ENCODE measurements around the gene OXNAD1. TPM values are rescaled to one million over a fixed set of nuclear protein-coding genes. Genes with fewer than 3 reads are reported as not detected.
A peak's percentile ranks its signal among the peaks of the same experiment; 100 is the strongest.

The OXNAD1 gene
- total and polyA plus RNA-seq, 5 donors from 2014 or later = 31.1 to 109 (median 60.6) TPM

GRCh38 chr3:16254916-16255315, 10.1 kb upstream of the OXNAD1 start:
- no peak for ATAC-seq (ENCODE audit: low read depth in 2 of 2)

GRCh38 chr3:16255326-16255725, 9.7 kb upstream of the OXNAD1 start:
- peaks cover 12% of the 10 kb centered on the region for H3K36me3 ChIP-seq (ENCODE audit: control insufficient read depth, insufficient read depth, low read length)
- no peak overlapping the region for H3K27ac ChIP-seq (ENCODE audit: insufficient read depth, low read length, poor library complexity, severe bottlenecking)
- Mint-ChIP-seq H3K27me3 (no peaks in the 10 kb centered on the region), H3K36me3 (peaks cover 12% of the 10 kb centered on the region), H3K4me3 (no peak overlapping the region), H3K4me1 (peaks cover 0 to 7% (median 4%) of the 10 kb centered on the region in 4 donors), H3K27ac (no peak overlapping the region), H3K9me3 (no peaks in the 10 kb centered on the region)
- no peak overlapping the region for H3K4me3 ChIP-seq (ENCODE audit: low read depth, low read length)
- H3K27me3 ChIP-seq (ENCODE audit: control insufficient read depth, insufficient read depth, low read length) = no peaks in the 10 kb centered on the region
- peak in 1 of 3 donors; percentile 23 for DNase-seq
- H3K4me1 ChIP-seq (ENCODE audit: control insufficient read depth, insufficient read depth, low read length, poor library complexity, severe bottlenecking) = no peaks in the 10 kb centered on the region
- H3K9me3 ChIP-seq (ENCODE audit: control insufficient read depth in 2 of 2, low read length in 2 of 2) = no peaks in the 10 kb centered on the region
- ATAC-seq (ENCODE audit: low read depth in 2 of 2) = no peak

More at GRCh38 chr3:16254916-16255315, 10.1 kb upstream of the OXNAD1 start:
- Histone ChIP-seq H3K4me3 (ENCODE audit: low read depth, low read length) (no peak overlapping the region), H3K36me3 (ENCODE audit: control insufficient read depth, insufficient read depth, low read length) (peaks cover 7% of the 10 kb centered on the region), H3K27me3 (ENCODE audit: control insufficient read depth, insufficient read depth, low read length) (no peaks in the 10 kb centered on the region), H3K27ac (ENCODE audit: insufficient read depth, low read length, poor library complexity, severe bottlenecking) (no peak overlapping the region), H3K9me3 (ENCODE audit: control insufficient read depth in 2 of 2, low read length in 2 of 2) (no peaks in the 10 kb centered on the region), H3K4me1 (ENCODE audit: control insufficient read depth, insufficient read depth, low read length, poor library complexity, severe bottlenecking) (no peaks in the 10 kb centered on the region)
- DNase-seq = peak in 1 of 3 donors; percentile 39
- Mint-ChIP-seq H3K4me1 (peaks cover 0 to 7% (median 4%) of the 10 kb centered on the region in 4 donors), H3K27me3 (no peaks in the 10 kb centered on the region), H3K9me3 (no peaks in the 10 kb centered on the region), H3K27ac (no peak overlapping the region), H3K4me3 (no peak overlapping the region), H3K36me3 (peaks cover 10% of the 10 kb centered on the region)

GRCh38 chr3:16255726-16256125, 9.3 kb upstream of the OXNAD1 start:
- H3K27ac Mint-ChIP-seq = no peak overlapping the region
- H3K4me1 Mint-ChIP-seq = peaks cover 0 to 7% (median 4%) of the 10 kb centered on the region in 4 donors
- H3K36me3 Mint-ChIP-seq = peaks cover 12% of the 10 kb centered on the region
- H3K27me3 ChIP-seq (ENCODE audit: control insufficient read depth, insufficient read depth, low read length) = no peaks in the 10 kb centered on the region
- DNase-seq = no peak
- H3K4me1 ChIP-seq (ENCODE audit: control insufficient read depth, insufficient read depth, low read length, poor library complexity, severe bottlenecking) = no peaks in the 10 kb centered on the region
- H3K4me3 ChIP-seq (ENCODE audit: low read depth, low read length) = no peak overlapping the region
- peaks cover 15% of the 10 kb centered on the region for H3K36me3 ChIP-seq (ENCODE audit: control insufficient read depth, insufficient read depth, low read length)
- no peak overlapping the region for H3K4me3 Mint-ChIP-seq
- H3K27ac ChIP-seq (ENCODE audit: insufficient read depth, low read length, poor library complexity, severe bottlenecking) = no peak overlapping the region
- no peaks in the 10 kb centered on the region for H3K9me3 Mint-ChIP-seq
- H3K27me3 Mint-ChIP-seq = no peaks in the 10 kb centered on the region
- no peaks in the 10 kb centered on the region for H3K9me3 ChIP-seq (ENCODE audit: control insufficient read depth in 2 of 2, low read length in 2 of 2)
- ATAC-seq (ENCODE audit: low read depth in 2 of 2) = no peak

GRCh38 chr3:16257309-16257708, 7.7 kb upstream of the OXNAD1 start:
- Mint-ChIP-seq H3K4me1 (peaks cover 0 to 7% (median 6%) of the 10 kb centered on the region in 4 donors), H3K27me3 (no peaks in the 10 kb centered on the region), H3K36me3 (peaks cover 12% of the 10 kb centered on the region), H3K27ac (no peak overlapping the region), H3K9me3 (no peaks in the 10 kb centered on the region), H3K4me3 (no peak overlapping the region)
- Histone ChIP-seq H3K27me3 (ENCODE audit: control insufficient read depth, insufficient read depth, low read length) (no peaks in the 10 kb centered on the region), H3K4me3 (ENCODE audit: low read depth, low read length) (no peak overlapping the region), H3K4me1 (ENCODE audit: control insufficient read depth, insufficient read depth, low read length, poor library complexity, severe bottlenecking) (no peaks in the 10 kb centered on the region), H3K27ac (ENCODE audit: insufficient read depth, low read length, poor library complexity, severe bottlenecking) (no peak overlapping the region), H3K9me3 (ENCODE audit: control insufficient read depth in 2 of 2, low read length in 2 of 2) (no peaks in the 10 kb centered on the region), H3K36me3 (ENCODE audit: control insufficient read depth, insufficient read depth, low read length) (peaks cover 17% of the 10 kb centered on the region)
- ATAC-seq (ENCODE audit: low read depth in 2 of 2) = no peak
- DNase-seq = no peak

GRCh38 chr3:16258177-16258576, 6.8 kb upstream of the OXNAD1 start:
- no peaks in the 10 kb centered on the region for H3K4me1 ChIP-seq (ENCODE audit: control insufficient read depth, insufficient read depth, low read length, poor library complexity, severe bottlenecking)
- H3K27me3 ChIP-seq (ENCODE audit: control insufficient read depth, insufficient read depth, low read length) = no peaks in the 10 kb centered on the region
- peaks cover 12% of the 10 kb centered on the region for H3K36me3 Mint-ChIP-seq
- H3K27me3 Mint-ChIP-seq = no peaks in the 10 kb centered on the region
- peaks cover 19% of the 10 kb centered on the region for H3K36me3 ChIP-seq (ENCODE audit: control insufficient read depth, insufficient read depth, low read length)
- H3K4me3 ChIP-seq (ENCODE audit: low read depth, low read length) = no peak overlapping the region
- H3K9me3 Mint-ChIP-seq = no peaks in the 10 kb centered on the region
- H3K27ac ChIP-seq (ENCODE audit: insufficient read depth, low read length, poor library complexity, severe bottlenecking) = no peak overlapping the region
- no peak for DNase-seq
- no peaks in the 10 kb centered on the region for H3K9me3 ChIP-seq (ENCODE audit: control insufficient read depth in 2 of 2, low read length in 2 of 2)
- H3K4me3 Mint-ChIP-seq = no peak overlapping the region
- no peak overlapping the region for H3K27ac Mint-ChIP-seq
- H3K4me1 Mint-ChIP-seq = peaks cover 0 to 7% (median 6%) of the 10 kb centered on the region in 4 donors
- no peak for ATAC-seq (ENCODE audit: low read depth in 2 of 2)

GRCh38 chr3:16258866-16259265, 6.1 kb upstream of the OXNAD1 start:
- no peaks in the 10 kb centered on the region for H3K9me3 Mint-ChIP-seq
- Histone ChIP-seq H3K4me3 (ENCODE audit: low read depth, low read length) (no peak overlapping the region), H3K27ac (ENCODE audit: insufficient read depth, low read length, poor library complexity, severe bottlenecking) (no peak overlapping the region), H3K9me3 (ENCODE audit: control insufficient read depth in 2 of 2, low read length in 2 of 2) (no peaks in the 10 kb centered on the region), H3K4me1 (ENCODE audit: control insufficient read depth, insufficient read depth, low read length, poor library complexity, severe bottlenecking) (peaks cover 2% of the 10 kb centered on the region), H3K36me3 (ENCODE audit: control insufficient read depth, insufficient read depth, low read length) (peaks cover 19% of the 10 kb centered on the region), H3K27me3 (ENCODE audit: control insufficient read depth, insufficient read depth, low read length) (no peaks in the 10 kb centered on the region)
- DNase-seq = no peak
- no peak overlapping the region for H3K4me3 Mint-ChIP-seq
- peaks cover under 1 to 7% (median 6%) of the 10 kb centered on the region in 4 donors for H3K4me1 Mint-ChIP-seq
- H3K27me3 Mint-ChIP-seq = no peaks in the 10 kb centered on the region
- no peak overlapping the region for H3K27ac Mint-ChIP-seq
- H3K36me3 Mint-ChIP-seq = peaks cover 12% of the 10 kb centered on the region
- no peak for ATAC-seq (ENCODE audit: low read depth in 2 of 2)

- peaks cover 7 to 17% (median 10%) of the 10 kb centered on the region in 4 donors for H3K4me1 Mint-ChIP-seq
- H3K27ac ChIP-seq (ENCODE audit: insufficient read depth, low read length, poor library complexity, severe bottlenecking) = no peak overlapping the region
- peaks cover 19% of the 10 kb centered on the region for H3K36me3 ChIP-seq (ENCODE audit: control insufficient read depth, insufficient read depth, low read length)
- DNase-seq (no peak), ATAC-seq (ENCODE audit: low read depth in 2 of 2) (no peak)
- no peak overlapping the region for H3K4me3 Mint-ChIP-seq
- no peaks in the 10 kb centered on the region for H3K27me3 Mint-ChIP-seq
- H3K27ac Mint-ChIP-seq = no peak overlapping the region
- peaks cover 12% of the 10 kb centered on the region for H3K36me3 Mint-ChIP-seq
- H3K27me3 ChIP-seq (ENCODE audit: control insufficient read depth, insufficient read depth, low read length) = no peaks in the 10 kb centered on the region
- no peak overlapping the region for H3K4me3 ChIP-seq (ENCODE audit: low read depth, low read length)
- H3K4me1 ChIP-seq (ENCODE audit: control insufficient read depth, insufficient read depth, low read length, poor library complexity, severe bottlenecking) = peaks cover 8% of the 10 kb centered on the region
- no peaks in the 10 kb centered on the region for H3K9me3 Mint-ChIP-seq
- H3K9me3 ChIP-seq (ENCODE audit: control insufficient read depth in 2 of 2, low read length in 2 of 2) = no peaks in the 10 kb centered on the region
Observed at GRCh38 chr3:16260046-16260445, 5.0 kb upstream of the OXNAD1 start.

- no peak for ATAC-seq (ENCODE audit: low read depth in 2 of 2)
- no peaks in the 10 kb centered on the region for H3K9me3 Mint-ChIP-seq
- H3K4me3 ChIP-seq (ENCODE audit: low read depth, low read length) = no peak overlapping the region
Observed at GRCh38 chr3:16262174-16262573, 2.8 kb upstream of the OXNAD1 start.

More at GRCh38 chr3:16262174-16262573, 2.8 kb upstream of the OXNAD1 start:
- no peak overlapping the region for H3K4me3 Mint-ChIP-seq
- Histone ChIP-seq H3K27me3 (ENCODE audit: control insufficient read depth, insufficient read depth, low read length) (no peaks in the 10 kb centered on the region), H3K4me1 (ENCODE audit: control insufficient read depth, insufficient read depth, low read length, poor library complexity, severe bottlenecking) (peaks cover 17% of the 10 kb centered on the region), H3K9me3 (ENCODE audit: control insufficient read depth in 2 of 2, low read length in 2 of 2) (no peaks in the 10 kb centered on the region), H3K36me3 (ENCODE audit: control insufficient read depth, insufficient read depth, low read length) (peaks cover 19% of the 10 kb centered on the region), H3K27ac (ENCODE audit: insufficient read depth, low read length, poor library complexity, severe bottlenecking) (no peak overlapping the region)
- no peaks in the 10 kb centered on the region for H3K27me3 Mint-ChIP-seq
- no peak for DNase-seq
- peaks cover 15 to 39% (median 24%) of the 10 kb centered on the region in 4 donors for H3K4me1 Mint-ChIP-seq
- H3K36me3 Mint-ChIP-seq = peaks cover 7% of the 10 kb centered on the region
- H3K27ac Mint-ChIP-seq = no peak overlapping the region

Measured in CD4-positive, CD25-positive, alpha-beta regulatory T cell (primary cell).